HG03439 (cell line): Measurements from ENCODE around the gene XRCC2.

Experiments
- ATAC-seq: cut with Tn5 transposase; IDR thresholded peaks from one replicate; pipeline ENCODE4 v1.9.1; 2021; ENCODE audit warnings: mild to moderate bottlenecking, moderate library complexity; ENCODE audit not compliant: unreplicated experiment

The XRCC2 gene

GRCh38 chr7:152617056-152617455 is 58.9 kb downstream of the XRCC2 start:
- no peak for ATAC-seq

DNA sequence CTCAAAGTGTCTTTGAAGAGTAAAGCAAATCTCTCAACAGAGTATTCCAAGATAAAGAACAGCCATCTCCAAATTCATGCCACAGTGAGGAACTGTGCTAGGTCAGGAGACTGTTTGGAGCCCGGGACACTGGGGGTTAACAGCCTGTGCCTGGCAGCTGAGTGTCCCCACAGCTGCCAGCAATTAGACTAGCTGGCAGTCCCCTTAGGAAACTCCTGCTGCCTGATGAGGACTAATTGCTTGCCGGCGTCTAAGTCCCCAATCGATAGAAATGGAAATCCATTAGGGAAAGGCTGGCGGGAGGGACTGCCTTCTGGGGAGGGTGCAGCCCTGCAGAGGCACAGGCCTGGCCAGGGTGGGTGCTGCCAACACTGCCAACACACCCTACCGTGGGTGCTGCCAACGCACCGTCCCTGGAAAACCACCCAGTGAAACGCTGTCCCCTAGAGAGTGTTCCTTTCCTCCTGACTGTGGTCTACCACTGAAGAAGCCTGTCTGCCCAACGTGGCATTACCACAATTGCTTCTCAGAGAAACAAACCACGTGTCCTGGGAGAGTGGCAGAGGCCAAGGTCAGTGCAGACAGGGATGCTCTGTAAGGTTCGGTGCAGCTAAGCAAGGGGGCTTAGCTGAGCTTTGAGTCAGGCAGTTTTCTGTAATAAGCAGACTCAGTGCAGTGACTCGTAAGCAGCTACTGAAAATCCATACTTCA is 60.8 kb downstream of the XRCC2 start:
- no peak for ATAC-seq

DNA sequence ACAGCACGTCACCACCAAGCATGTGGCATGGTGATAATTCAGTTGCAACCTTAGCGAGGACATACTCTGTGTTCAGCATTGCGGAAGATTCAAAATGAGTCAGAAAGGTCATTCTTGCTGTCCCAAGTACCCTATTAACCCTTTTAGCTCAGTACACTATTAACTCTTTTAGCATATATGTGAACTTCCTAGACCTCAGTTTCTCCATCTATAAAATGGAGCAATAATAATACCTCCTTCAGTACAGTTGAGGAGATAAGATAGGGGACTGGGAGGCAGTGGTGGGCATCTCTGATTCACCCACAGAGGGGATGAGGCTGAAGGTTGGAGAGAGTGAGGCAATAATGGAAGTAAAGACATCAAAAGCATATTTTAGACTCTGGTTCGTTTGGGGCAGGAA is 67.3 kb downstream of the XRCC2 start:
- ATAC-seq: no peak

- ATAC-seq: no peak
Observed at GRCh38 chr7:152608208-152608607, 67.7 kb downstream of the XRCC2 start.

GRCh38 chr7:152607007-152607406 is 68.9 kb downstream of the XRCC2 start:
- no peak for ATAC-seq

DNA sequence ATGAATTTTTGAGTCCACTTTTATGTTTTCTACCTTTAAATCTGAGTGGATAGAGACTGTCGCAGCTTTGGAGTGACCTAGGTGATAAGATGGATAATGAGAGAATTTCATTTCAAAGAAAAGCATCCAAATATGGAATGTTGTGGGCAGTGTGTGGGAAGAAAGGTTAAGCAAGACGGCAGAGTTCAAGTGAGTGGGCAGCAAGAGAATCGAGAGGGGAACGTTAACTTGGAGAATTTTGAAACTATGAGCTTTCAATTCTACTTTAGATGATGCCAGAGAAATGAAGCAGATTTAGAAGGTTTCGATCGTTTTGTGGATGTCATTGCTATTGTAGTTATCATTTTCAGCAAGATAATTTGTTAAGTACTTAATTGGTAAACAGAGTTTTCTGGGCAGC is 73.0 kb downstream of the XRCC2 start:
- ATAC-seq: no peak

DNA sequence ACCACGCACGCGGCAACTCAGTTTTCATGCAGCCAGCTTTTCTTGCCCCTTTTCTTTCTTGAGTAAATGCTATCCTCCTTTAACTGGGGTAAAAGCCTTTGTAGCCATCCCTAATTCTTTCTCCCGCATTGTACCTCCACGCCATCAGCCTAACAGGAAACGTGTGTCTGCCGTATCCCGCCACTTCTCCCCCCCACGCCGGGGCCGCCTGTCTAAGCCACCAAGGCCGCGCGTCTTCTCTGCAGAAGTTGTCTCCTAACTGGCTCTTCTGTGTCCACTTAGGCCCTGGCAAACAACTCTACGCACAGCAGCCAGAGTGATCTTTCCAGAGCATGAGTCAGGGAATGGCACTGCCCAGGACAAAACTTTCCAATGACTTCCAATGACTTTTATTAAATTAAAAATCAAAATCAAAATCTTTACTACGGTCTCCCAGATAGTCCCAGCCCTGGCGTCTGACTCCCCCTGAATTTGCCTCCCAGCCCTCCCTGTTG is 74.6 kb downstream of the XRCC2 start:
- ATAC-seq: no peak

- ATAC-seq: no peak
Observed at GRCh38 chr7:152600266-152600665, 75.7 kb downstream of the XRCC2 start.

DNA sequence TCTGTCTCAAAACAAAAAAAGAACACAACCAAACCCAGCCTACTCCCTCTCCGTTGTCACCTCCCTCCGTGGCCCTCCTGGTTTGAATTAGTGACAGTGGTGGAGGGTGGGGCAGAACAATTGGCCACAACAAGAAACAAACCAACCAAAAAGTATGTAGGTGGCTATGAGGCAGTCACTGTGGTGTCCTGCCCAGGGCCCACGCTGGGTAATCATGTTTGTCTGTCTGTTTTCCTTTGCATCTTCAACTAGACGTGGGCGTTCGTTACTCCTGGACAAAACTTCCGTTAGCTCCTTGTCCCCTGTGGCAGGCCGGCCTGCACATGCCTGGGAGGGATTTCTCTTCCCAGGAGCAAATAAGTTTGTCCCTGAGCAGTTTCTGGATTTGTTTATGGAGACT is 78.4 kb downstream of the XRCC2 start:
- no peak for ATAC-seq

DNA sequence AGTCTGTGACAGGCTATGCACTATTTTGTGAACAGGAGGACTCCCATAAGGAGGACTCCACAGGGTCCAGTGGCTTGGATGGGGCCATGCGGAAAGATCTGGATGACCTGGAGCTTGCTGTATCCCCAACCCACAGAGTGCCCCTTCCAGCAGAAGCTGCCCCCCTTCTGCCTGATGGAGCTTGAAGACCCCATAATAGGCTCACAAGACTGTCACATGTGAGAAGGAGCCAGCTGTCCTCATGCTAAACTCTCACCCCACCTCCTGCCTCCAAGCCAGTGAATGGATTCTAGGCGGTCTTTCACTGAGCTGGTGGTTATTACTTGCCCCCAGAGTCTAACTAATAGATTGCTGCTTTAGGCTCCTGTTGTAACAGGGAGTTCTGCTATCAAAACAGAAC is 79.1 kb downstream of the XRCC2 start:
- no peak for ATAC-seq
